G401 (cell line): ENCODE measurements around the gene KCTD5. TPM values are rescaled to one million over a fixed set of nuclear protein-coding genes. Genes with fewer than 3 reads are reported as not detected.

Experiments used
- total RNA-seq: library from RNA; depleted of rRNA; stranded (reverse); fragments of >200 nt; shearing (Covaris generic); gene quantifications from 2 replicates; pipeline ENCODE4 v1.2.3, GENCODE V29; 2014; rRNA removed

Gene KCTD5
- total RNA-seq, 1 experiment from 2014 or later, result 88.2 TPM

Other genes starting within 250 kb of the KCTD5 start
- gene TEDC2, start 222.4 kb upstream of the KCTD5 start, total RNA-seq, result 42.8 and 49.9 TPM in 2 replicates
- gene NTN3, start 211.2 kb upstream of the KCTD5 start, total RNA-seq, result 2.0 and 4.4 TPM in 2 replicates
- 9.4 and 13.0 TPM in 2 replicates for gene TBC1D24, start 207.4 kb upstream of the KCTD5 start, total RNA-seq
- gene ATP6V0C, start 168.6 kb upstream of the KCTD5 start, total RNA-seq, result 17.4 and 41.8 TPM in 2 replicates
- gene AMDHD2, start 162.2 kb upstream of the KCTD5 start, total RNA-seq, result 75.0 and 86.2 TPM in 2 replicates
- 1.4 TPM in 1 of 2 replicates, not detected in the other for gene CEMP1, start 151.1 kb upstream of the KCTD5 start, total RNA-seq
- 8.4 and 14.7 TPM in 2 replicates for gene PDPK1, start 144.5 kb upstream of the KCTD5 start, total RNA-seq
- gene PRSS27, start 37.7 kb downstream of the KCTD5 start, total RNA-seq, result 1.2 and 1.4 TPM in 2 replicates
- 23.0 and 44.7 TPM in 2 replicates for gene SRRM2, start 70.1 kb downstream of the KCTD5 start, total RNA-seq
- 178 and 250 TPM in 2 replicates for gene ELOB, start 94.8 kb downstream of the KCTD5 start, total RNA-seq
- gene PRSS33, start 105.0 kb downstream of the KCTD5 start, total RNA-seq, result 0.07 and 10.6 TPM in 2 replicates
- not detected in 2 replicates for gene PRSS41, start 115.9 kb downstream of the KCTD5 start, total RNA-seq
- gene PRSS21, start 134.7 kb downstream of the KCTD5 start, total RNA-seq, result not detected in 2 replicates
- not detected in 2 replicates for gene ZG16B, start 147.8 kb downstream of the KCTD5 start, total RNA-seq
- gene PRSS22, start 175.6 kb downstream of the KCTD5 start, total RNA-seq, result not detected in 2 replicates
- 91.6 and 137 TPM in 2 replicates for gene FLYWCH2, start 200.7 kb downstream of the KCTD5 start, total RNA-seq
- gene FLYWCH1, start 229.4 kb downstream of the KCTD5 start, total RNA-seq, result 51.8 and 52.7 TPM in 2 replicates